Testis (tissue), 2 donors: ENCODE measurements around the gene MBNL3.

Experiments used
- CTCF ChIP-seq, 3 experiments: fragments of 450-650 bp in 2 of 3; fragments of 200-600 bp in 1 of 3; sonication (generic) in 1 of 3; IDR thresholded peaks; one replicate each; pipeline ENCODE4 v1.5.1; 2016 to 2019; ENCODE audit warnings: antibody characterized with exemption in 3 of 3, mild to moderate bottlenecking in 2 of 3, moderate library complexity in 1 of 3
- POLR2A ChIP-seq: fragments of 450-650 bp; IDR thresholded peaks from one replicate; pipeline ENCODE4 v1.6.1; 2017; ENCODE audit warnings: antibody characterized with exemption, mild to moderate bottlenecking, moderate library complexity

DNA sequence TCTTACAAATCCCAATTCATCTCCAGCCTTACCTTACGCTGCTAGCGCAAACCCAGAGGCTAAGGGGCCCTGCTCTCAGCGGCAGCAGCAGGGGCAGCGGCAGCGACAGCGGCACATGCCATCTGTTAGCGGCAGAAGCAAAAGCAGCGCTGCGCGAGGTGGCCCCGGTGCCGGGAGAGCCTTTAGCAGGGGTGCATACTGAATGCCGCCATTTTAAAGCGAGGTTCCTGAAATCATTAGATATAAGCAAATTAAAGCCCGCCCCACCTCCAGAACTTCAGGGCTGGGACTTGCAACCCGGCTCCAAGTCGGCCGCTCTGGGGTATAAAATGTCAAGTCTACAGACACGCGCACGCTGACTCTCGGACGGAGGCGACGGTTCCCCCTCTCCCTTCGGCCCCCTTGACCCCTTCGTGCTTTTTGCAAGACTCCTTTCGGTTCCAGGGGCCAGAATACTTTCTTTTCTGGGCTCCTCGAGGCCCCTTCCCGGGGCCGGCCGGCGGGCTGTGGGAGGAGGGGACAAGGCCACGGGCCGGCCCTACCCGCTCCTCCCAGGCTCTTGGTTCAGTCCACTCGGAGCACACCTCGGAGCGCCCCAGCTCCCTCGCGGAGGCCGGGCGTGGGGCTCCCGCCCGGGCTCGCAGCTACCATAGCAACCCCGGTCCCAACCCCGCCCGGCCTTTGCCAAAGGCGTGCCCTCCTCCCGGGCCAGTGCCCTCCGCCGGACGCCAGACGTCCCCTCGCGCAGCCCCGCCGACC lies at the start of gene MBNL3:
- TF ChIP-seq CTCF (IDR thresholded peaks at IDR 0.05) (no peak), POLR2A (no peak)
